Thymus (tissue), 11 donors: ENCODE measurements around the gene DLEC1. TPM values are rescaled to one million over a fixed set of nuclear protein-coding genes. Genes with fewer than 3 reads are reported as not detected.

ENCODE experiments used
- DNase-seq, 9 donors: peaks; one replicate each; pipeline ENCODE4 v3.0.0-alpha.2; 2013; ENCODE audit warnings: low spot score in 9 of 9, low read depth in 6 of 9, missing footprints in 1 of 9
- H3K27ac ChIP-seq, 2 donors: one replicate each; pipeline ENCODE4 v1.5.1; 2013; ENCODE audit warnings: control low read depth in 1 of 2, low read depth in 1 of 2, low read length in 1 of 2, mild to moderate bottlenecking in 1 of 2, moderate library complexity in 1 of 2
- H3K27me3 ChIP-seq, 2 donors: one replicate each; pipeline ENCODE4 v1.5.1; 2013; ENCODE audit warnings: low read length in 1 of 2; ENCODE audit not compliant: control insufficient read depth in 2 of 2, insufficient read depth in 1 of 2
- H3K36me3 ChIP-seq, 2 donors: one replicate each; pipeline ENCODE4 v1.5.1; 2013; ENCODE audit warnings: low read length in 1 of 2, mild to moderate bottlenecking in 1 of 2, moderate library complexity in 1 of 2; ENCODE audit not compliant: control insufficient read depth in 2 of 2, insufficient read depth in 2 of 2
- H3K4me1 ChIP-seq, 2 donors: one replicate each; pipeline ENCODE4 v1.5.1; 2013; ENCODE audit warnings: low read length in 2 of 2; ENCODE audit not compliant: control insufficient read depth in 2 of 2, insufficient read depth in 2 of 2
- H3K4me3 ChIP-seq, 2 donors: one replicate each; pipeline ENCODE4 v1.5.1; 2013; ENCODE audit warnings: low read length in 2 of 2, control low read depth in 1 of 2, mild to moderate bottlenecking in 1 of 2
- H3K9me3 ChIP-seq, 2 donors: one replicate each; pipeline ENCODE4 v1.5.1; 2013; ENCODE audit warnings: low read length in 1 of 2, mild to moderate bottlenecking in 1 of 2; ENCODE audit not compliant: control insufficient read depth in 2 of 2, insufficient read depth in 1 of 2
- WGBS: extraction: QIAGEN DNeasy Blood & Tissue Kit; methylation state at CpG from one replicate; pipeline ENCODE4 v1.1.7; 2013; 5-methylcytosine and 5-hydroxymethylcytosine counted together
- polyA plus RNA-seq: library from polyadenylated mRNA; stranded (reverse); fragments of 200-250 nt; gene quantifications from one replicate; pipeline ENCODE4 v1.2.3, GENCODE V29; 2013
- total RNA-seq: library from RNA; stranded (reverse); fragments of 120-200 nt; gene quantifications from one replicate; pipeline ENCODE4 v1.2.4, GENCODE V29; 2013
- donor health status: healthy.

Gene DLEC1
- total and polyA plus RNA-seq, 2 donors: 0.09 to 0.52 TPM

DNA sequence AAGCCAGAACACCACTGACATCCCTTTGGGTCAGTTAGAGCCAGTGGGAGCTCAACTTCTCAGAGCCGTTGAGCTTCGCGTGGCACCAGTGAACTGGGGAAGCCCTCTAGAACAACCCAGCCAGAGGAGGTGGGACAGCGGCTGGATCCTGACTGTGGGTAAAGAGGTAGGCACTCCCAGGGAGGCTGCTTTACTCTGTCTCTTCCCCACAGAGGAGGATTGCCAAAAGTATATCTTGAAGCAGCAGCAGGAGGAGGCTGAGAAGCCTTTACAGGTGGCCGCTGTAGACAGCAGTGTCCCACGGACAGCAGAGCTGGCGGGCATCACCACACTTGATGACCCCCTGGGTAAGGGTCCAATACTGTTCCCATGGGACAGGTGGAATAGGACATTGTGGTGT, 100.6 kb downstream of the DLEC1 start:
- no peaks in the 10 kb centered on the region for H3K9me3 ChIP-seq
- WGBS: 85% methylated on average over 7 of the region's 7 CpGs
- peaks cover 23 to 25% of the 10 kb centered on the region in 2 donors for H3K36me3 ChIP-seq
- H3K27ac ChIP-seq: peak overlapping the region in 1 of 2 donors; percentile 8
- DNase-seq: no peak
- H3K4me1 ChIP-seq: peaks cover 27 to 42% of the 10 kb centered on the region in 2 donors
- no peaks in the 10 kb centered on the region for H3K27me3 ChIP-seq
- peak overlapping the region; percentile 93 to 96 for H3K4me3 ChIP-seq

DNA sequence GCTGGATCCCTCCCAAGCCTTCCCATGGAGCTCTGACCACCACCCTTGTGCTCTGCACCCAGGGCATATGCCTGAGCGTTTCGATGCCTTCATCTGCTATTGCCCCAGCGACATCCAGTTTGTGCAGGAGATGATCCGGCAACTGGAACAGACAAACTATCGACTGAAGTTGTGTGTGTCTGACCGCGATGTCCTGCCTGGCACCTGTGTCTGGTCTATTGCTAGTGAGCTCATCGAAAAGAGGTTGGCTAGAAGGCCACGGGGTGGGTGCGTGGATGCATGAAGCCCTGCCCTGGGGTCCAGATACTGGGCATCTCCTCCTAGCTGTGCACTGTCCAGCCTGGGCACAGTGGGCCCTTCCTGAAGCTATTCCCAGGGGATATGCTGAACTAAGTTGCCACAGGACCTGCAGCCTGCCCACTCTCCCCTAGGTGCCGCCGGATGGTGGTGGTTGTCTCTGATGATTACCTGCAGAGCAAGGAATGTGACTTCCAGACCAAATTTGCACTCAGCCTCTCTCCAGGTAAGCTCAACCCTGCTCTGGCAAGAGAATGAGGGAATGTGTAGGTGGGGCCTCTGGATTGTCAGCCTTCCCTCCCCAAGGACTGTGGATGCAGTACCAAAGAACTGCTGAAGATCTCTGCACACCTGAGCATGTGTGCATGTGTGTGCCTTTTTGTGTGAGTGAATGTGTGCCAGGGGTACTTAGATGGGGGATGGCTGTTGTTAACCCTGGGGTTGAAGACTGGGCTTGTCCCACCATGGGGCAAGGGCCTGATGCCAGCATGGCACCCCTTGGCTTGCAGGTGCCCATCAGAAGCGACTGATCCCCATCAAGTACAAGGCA, 101.5 kb downstream of the DLEC1 start:
- no peak overlapping the region for H3K4me3 ChIP-seq
- H3K9me3 ChIP-seq: no peaks in the 10 kb centered on the region
- no peaks in the 10 kb centered on the region for H3K27me3 ChIP-seq
- peaks cover 23 to 24% of the 10 kb centered on the region in 2 donors for H3K36me3 ChIP-seq
- no peak overlapping the region for H3K27ac ChIP-seq
- WGBS: 98% methylated on average over 13 of the region's 13 CpGs
- H3K4me1 ChIP-seq: peaks cover 22 to 36% of the 10 kb centered on the region in 2 donors
- DNase-seq: no peak

DNA sequence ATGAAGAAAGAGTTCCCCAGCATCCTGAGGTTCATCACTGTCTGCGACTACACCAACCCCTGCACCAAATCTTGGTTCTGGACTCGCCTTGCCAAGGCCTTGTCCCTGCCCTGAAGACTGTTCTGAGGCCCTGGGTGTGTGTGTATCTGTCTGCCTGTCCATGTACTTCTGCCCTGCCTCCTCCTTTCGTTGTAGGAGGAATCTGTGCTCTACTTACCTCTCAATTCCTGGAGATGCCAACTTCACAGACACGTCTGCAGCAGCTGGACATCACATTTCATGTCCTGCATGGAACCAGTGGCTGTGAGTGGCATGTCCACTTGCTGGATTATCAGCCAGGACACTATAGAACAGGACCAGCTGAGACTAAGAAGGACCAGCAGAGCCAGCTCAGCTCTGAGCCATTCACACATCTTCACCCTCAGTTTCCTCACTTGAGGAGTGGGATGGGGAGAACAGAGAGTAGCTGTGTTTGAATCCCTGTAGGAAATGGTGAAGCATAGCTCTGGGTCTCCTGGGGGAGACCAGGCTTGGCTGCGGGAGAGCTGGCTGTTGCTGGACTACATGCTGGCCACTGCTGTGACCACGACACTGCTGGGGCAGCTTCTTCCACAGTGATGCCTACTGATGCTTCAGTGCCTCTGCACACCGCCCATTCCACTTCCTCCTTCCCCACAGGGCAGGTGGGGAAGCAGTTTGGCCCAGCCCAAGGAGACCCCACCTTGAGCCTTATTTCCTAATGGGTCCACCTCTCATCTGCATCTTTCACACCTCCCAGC, 102.4 kb downstream of the DLEC1 start:
- no peak for DNase-seq
- Histone ChIP-seq H3K4me3 (no peak overlapping the region), H3K9me3 (no peaks in the 10 kb centered on the region), H3K27me3 (no peaks in the 10 kb centered on the region), H3K27ac (no peak overlapping the region), H3K4me1 (peaks cover 18 to 29% of the 10 kb centered on the region in 2 donors), H3K36me3 (peaks cover 23 to 24% of the 10 kb centered on the region in 2 donors)
- WGBS: 97% methylated on average over 7 of the region's 7 CpGs

DNA sequence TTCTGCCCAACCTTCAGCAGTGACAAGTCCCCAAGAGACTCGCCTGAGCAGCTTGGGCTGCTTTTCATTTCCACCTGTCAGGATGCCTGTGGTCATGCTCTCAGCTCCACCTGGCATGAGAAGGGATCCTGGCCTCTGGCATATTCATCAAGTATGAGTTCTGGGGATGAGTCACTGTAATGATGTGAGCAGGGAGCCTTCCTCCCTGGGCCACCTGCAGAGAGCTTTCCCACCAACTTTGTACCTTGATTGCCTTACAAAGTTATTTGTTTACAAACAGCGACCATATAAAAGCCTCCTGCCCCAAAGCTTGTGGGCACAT, 102.9 kb downstream of the DLEC1 start:
- DNase-seq: no peak

DNA sequence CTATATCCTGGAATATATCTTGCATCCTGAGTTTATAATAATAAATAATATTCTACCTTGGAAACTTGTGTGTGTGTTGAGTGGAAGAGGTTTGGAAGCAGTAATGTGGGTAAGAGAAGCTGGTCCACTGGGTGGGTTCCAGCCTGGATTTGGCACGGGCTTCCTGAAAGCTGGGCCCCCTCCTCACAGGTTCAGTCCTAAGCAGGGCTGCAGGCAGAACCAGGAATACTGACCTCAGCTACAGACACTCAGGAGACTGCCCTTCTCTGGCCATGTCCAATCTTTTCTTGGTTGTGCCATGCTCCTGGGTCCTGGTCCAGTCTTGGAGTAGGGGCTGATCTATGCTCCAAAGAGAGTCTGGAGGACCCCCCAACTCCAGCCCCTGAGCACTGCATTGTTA, 104.0 kb downstream of the DLEC1 start:
- Histone ChIP-seq H3K27ac (no peak overlapping the region), H3K36me3 (peaks cover 23 to 24% of the 10 kb centered on the region in 2 donors), H3K9me3 (no peaks in the 10 kb centered on the region), H3K27me3 (no peaks in the 10 kb centered on the region), H3K4me3 (no peak overlapping the region), H3K4me1 (peaks cover 14 to 22% of the 10 kb centered on the region in 2 donors)
- 92% methylated on average over 1 of the region's 1 CpG for WGBS
- DNase-seq: no peak

More for the DNA sequence above, 102.9 kb downstream of the DLEC1 start:
- H3K27ac ChIP-seq: no peak overlapping the region
- peaks cover 23 to 24% of the 10 kb centered on the region in 2 donors for H3K36me3 ChIP-seq
- no peaks in the 10 kb centered on the region for H3K27me3 ChIP-seq
- no peak overlapping the region for H3K4me3 ChIP-seq
- no peaks in the 10 kb centered on the region for H3K9me3 ChIP-seq
- H3K4me1 ChIP-seq: peaks cover 18 to 29% of the 10 kb centered on the region in 2 donors
- 97% methylated on average over 2 of the region's 2 CpGs for WGBS

DNA sequence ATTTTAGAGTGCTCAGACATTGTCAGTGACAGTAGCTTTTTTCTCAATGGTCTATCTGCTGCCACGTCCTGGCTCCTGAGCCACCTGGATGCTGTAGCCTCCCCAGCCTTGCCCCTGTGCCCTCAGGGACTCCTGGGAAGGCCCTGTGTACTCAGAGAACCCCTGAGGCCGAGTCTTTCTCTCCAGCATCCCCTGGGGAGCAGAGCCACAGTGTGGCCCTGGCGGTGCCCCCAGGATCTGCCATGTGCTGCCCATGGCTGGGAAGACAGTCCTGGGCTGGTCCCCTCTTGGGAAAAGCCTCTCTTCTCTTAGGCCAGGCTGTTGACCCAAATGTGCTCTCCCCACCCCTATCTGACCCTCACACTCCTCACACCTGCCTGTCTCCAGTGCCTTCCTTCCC, 104.5 kb downstream of the DLEC1 start:
- no peak overlapping the region for H3K4me3 ChIP-seq
- no peak for DNase-seq
- peaks cover 23 to 24% of the 10 kb centered on the region in 2 donors for H3K36me3 ChIP-seq
- no peaks in the 10 kb centered on the region for H3K9me3 ChIP-seq
- no peak overlapping the region for H3K27ac ChIP-seq
- WGBS: 78% methylated on average over 3 of the region's 3 CpGs
- H3K4me1 ChIP-seq: peaks cover 11 to 18% of the 10 kb centered on the region in 2 donors
- no peaks in the 10 kb centered on the region for H3K27me3 ChIP-seq

DNA sequence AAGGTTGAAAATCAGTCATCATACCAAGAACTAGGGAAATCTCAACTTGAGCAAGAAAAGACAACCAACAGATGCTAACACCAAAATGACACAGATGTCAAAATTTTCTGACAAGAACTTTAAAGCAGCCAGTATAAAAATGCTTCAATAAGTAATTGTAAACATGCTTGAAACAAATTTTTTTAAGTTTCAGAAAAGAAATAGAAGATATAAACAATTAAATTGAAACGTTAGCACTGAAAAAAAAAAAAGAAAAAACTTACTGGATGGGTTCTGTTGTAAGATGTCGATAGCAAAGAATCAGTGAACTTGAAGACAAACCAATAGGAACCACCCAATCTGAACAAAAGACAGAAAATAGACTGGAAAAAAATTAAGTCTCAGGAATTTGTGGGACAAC, 107.5 kb downstream of the DLEC1 start:
- no peak overlapping the region for H3K27ac ChIP-seq
- H3K9me3 ChIP-seq: no peaks in the 10 kb centered on the region
- H3K36me3 ChIP-seq: peaks cover 9 to 11% of the 10 kb centered on the region in 2 donors
- no peaks in the 10 kb centered on the region for H3K27me3 ChIP-seq
- WGBS: 97% methylated on average over 2 of the region's 2 CpGs
- H3K4me3 ChIP-seq: no peak overlapping the region
- peaks cover 0 to 7% of the 10 kb centered on the region in 2 donors for H3K4me1 ChIP-seq
- DNase-seq: no peak

DNA sequence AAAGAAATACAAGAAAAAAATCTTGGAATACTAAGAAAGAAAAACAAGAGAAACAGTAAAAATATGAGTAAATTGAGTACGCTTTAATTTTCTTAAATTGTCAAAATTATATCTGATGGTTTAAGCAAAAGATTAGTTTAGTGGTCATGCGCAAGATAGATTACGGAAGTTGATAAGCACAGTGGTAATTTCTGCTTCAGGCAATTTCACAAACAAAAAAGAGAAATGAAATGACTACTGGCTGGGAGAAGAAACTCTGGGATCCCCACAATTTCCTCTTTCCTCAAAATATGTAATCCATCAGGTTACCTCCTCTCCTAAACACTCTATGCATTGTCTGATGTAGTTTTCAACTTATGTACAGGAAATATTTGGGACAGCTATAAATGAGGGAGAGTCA, 108.4 kb downstream of the DLEC1 start:
- Histone ChIP-seq H3K4me1 (peaks cover 0 to 7% of the 10 kb centered on the region in 2 donors), H3K27me3 (no peaks in the 10 kb centered on the region), H3K4me3 (no peak overlapping the region), H3K36me3 (peaks cover 0 to 2% of the 10 kb centered on the region in 2 donors), H3K27ac (no peak overlapping the region), H3K9me3 (no peaks in the 10 kb centered on the region)
- WGBS: 93% methylated on average over 3 of the region's 3 CpGs
- DNase-seq: no peak

DNA sequence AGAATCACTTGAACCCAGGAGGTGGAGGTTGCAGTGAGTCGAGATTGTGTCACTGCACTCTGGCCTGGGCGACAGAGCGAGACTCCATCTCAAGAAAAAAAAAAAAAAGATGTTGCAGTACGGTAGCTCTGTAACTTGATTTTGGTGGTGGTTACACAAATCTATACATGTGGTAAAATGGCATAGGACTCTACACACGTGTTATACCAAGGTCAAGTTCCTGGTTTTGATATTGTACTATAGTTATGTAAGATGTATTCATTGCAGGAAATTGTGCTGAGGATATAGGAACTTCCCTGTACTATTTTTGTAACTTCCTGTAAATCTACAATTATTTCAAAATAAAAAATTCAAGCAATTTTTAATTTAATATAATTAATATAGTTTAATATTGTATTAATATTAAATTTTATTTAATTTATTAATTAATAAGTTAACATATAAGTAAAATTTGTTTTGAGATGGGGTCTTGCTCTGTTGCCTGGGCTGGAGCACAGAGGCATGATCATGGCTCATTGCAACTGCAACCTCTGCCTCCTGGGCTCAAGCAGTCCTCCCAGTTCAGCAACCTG, 109.4 kb downstream of the DLEC1 start:
- WGBS: 61% methylated on average over 5 of the region's 5 CpGs
- peaks cover 0 to 7% of the 10 kb centered on the region in 2 donors for H3K4me1 ChIP-seq

More for the DNA sequence above, 109.4 kb downstream of the DLEC1 start:
- no peaks in the 10 kb centered on the region for H3K36me3 ChIP-seq
- no peaks in the 10 kb centered on the region for H3K9me3 ChIP-seq
- no peak overlapping the region for H3K4me3 ChIP-seq
- DNase-seq: no peak
- H3K27ac ChIP-seq: no peak overlapping the region
- no peaks in the 10 kb centered on the region for H3K27me3 ChIP-seq
